ENCODE results near the gene SPINK4.

SPINK4 gene

DNA sequence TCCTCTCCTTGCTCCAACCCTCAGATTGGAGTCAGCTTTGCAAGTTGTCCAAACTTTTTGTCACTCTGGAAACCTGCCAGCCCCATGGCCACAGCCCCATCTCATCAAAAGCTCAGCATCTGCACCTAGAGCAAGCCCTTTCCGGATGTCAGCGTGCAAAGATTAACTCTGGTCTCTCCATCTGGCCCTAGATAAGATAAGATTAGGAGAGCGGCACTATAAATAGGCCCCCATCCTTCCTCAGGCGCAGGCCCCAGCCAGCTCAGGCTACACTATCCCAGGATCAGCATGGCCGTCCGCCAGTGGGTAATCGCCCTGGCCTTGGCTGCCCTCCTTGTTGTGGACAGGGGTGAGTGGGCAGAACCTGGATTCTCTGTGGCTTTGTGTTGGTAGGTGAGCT, at the start of gene SPINK4:
Gene SPINK4, plus strand, starts transcription at position 247 of the 400 bp plus-strand sequence. Its CDS starts 42 bp downstream, at position 289.
- DNase-seq (ENCODE audit: low spot score) = no peak
- TF ChIP-seq, protein P1, sequence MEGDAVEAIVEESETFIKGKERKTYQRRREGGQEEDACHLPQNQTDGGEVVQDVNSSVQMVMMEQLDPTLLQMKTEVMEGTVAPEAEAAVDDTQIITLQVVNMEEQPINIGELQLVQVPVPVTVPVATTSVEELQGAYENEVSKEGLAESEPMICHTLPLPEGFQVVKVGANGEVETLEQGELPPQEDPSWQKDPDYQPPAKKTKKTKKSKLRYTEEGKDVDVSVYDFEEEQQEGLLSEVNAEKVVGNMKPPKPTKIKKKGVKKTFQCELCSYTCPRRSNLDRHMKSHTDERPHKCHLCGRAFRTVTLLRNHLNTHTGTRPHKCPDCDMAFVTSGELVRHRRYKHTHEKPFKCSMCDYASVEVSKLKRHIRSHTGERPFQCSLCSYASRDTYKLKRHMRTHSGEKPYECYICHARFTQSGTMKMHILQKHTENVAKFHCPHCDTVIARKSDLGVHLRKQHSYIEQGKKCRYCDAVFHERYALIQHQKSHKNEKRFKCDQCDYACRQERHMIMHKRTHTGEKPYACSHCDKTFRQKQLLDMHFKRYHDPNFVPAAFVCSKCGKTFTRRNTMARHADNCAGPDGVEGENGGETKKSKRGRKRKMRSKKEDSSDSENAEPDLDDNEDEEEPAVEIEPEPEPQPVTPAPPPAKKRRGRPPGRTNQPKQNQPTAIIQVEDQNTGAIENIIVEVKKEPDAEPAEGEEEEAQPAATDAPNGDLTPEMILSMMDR (IDR thresholded peaks at IDR 0.05; ENCODE audit: extremely low read depth, insufficient read depth, missing control alignments) = no peak
- in situ Hi-C loops (cut with MboI; ENCODE audit: low pct_unique_long_range_greater_than_20kb, low sequenced_read_pairs, unreplicated experiment) = no loop called here

DNA sequence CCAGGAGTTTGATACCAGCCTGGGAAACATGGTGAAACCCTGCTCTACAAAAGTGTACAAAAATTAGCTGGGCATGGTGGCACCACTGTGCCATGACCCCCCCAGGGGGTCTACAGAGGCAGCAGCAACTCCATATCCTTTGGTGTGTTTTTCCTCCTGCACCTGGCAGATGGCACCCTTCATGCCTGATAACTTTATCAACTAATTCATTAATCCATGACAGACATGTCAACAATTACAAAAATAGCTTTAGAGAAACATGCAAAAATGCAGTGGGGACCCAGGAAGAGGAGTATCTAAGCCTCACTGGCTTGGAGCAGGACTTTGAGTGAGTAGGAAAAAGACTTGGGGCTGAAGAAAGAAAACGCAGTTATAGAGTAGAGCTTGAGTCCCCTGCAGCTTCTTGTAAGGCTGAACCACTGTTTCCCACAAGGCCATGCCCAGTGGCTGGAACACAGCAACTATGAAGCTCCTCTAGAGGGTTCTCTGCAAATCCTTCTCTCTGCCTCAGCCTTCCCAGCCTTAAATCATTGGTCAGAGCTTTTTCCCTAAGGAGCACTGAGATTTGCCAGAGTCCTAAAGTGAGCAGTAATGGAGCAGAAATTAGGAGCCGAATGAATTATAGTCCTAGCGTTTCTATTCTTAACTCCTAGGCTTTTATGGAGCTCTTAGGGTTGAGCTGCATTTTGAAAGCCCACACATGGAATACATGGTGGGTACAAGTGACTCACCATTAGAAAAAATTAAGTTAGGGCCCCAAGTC, 47.3 kb upstream of the SPINK4 start:
- in situ Hi-C loops (cut with MboI; ENCODE audit: low pct_unique_long_range_greater_than_20kb, low sequenced_read_pairs, unreplicated experiment) = no loop called here
- TF ChIP-seq, protein P1 (IDR thresholded peaks at IDR 0.05; ENCODE audit: extremely low read depth, insufficient read depth, missing control alignments) = no peak
- no peak for DNase-seq (ENCODE audit: low spot score)

GRCh38 chr9:33193818-33194217, 46.1 kb upstream of the SPINK4 start:
- DNase-seq (ENCODE audit: low spot score) = no peak
- TF ChIP-seq, protein P1 (IDR thresholded peaks at IDR 0.05; ENCODE audit: extremely low read depth, insufficient read depth, missing control alignments) = no peak
- in situ Hi-C loops (cut with MboI; ENCODE audit: low pct_unique_long_range_greater_than_20kb, low sequenced_read_pairs, unreplicated experiment) = no loop called here

DNA sequence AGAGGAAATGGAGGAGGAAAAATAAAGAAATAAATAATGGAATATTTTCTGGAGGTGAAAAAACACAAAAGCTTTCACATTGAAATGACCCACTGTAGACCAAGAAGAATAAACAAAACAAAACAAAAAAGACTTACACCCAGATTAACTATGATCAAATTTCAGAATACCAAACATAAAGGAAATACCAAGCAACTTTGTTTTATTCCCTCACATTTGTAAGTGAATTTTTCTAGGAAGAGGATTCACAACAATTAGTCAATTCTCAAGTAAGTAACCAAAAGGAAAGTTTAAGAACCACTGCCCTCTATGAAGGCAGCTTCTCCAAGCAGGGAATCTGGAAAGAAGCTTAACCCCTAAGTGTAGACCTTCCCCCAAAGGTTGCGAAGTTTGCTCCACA, 43.2 kb upstream of the SPINK4 start:
- in situ Hi-C loops (cut with MboI; ENCODE audit: low pct_unique_long_range_greater_than_20kb, low sequenced_read_pairs, unreplicated experiment) = no loop called here
- DNase-seq (ENCODE audit: low spot score) = no peak
- TF ChIP-seq, protein P1 (IDR thresholded peaks at IDR 0.05; ENCODE audit: extremely low read depth, insufficient read depth, missing control alignments) = no peak

DNA sequence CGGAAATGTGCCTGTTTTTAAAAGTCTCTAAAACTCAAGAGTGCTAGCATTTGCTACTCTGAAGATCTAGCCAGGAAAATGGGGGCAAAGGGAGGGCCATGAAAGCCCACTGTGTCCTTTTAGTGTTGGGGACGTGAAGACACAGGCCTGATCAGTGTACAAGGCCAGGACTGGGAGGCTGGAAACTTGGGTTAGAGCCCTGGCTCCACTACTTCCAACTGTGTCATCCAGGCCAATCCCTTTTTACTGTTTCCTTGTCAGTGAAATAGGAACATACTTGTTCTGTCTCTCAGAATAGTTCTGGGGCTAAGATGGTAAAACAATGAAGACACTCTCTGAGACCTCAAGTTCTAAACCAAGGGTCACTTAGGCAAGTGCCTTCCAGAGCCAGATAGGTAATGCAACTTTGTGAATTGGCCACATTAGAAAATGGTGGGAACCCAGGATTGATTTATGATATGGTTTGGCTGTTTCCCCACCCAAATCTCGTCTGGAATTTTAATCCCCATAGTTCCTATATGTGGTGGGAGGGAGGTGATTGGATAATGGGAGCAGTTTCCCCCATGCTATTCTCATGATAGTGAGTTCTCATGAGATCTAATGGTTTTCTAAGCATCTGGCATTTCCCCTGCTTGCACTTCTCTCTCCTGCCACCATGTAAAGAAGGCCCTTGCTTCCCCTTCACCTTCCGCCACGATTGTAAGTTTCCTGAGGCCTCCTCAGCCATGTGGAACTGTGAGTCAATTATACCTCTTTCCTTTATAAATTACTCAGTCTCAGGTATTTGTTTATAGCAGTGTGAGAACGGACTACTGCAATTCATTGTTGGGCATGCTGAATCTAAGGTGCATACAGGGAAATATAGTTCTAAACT, 42.5 kb upstream of the SPINK4 start:
- in situ Hi-C loops (cut with MboI; ENCODE audit: low pct_unique_long_range_greater_than_20kb, low sequenced_read_pairs, unreplicated experiment) = no loop called here
- TF ChIP-seq, protein P1 (IDR thresholded peaks at IDR 0.05; ENCODE audit: extremely low read depth, insufficient read depth, missing control alignments) = no peak
- no peak for DNase-seq (ENCODE audit: low spot score)

DNA sequence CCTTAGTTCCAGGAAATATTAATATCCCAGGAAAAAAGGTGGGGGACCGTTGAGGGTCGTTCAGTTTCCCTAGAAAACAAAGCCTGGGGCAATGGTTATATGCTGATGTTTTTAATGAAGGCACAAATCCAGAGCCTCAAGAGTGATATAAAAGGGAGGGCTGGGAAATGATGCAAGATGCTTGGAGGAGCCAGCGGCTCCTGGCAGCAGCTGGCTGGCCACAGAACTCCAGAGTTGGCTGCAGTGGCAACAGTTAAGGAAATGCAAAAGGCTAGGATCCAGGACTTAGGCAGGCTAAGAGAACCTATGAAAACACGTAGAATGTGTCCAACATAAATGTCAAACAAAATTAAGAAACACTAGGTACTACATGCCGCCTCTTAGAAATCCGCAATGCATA, 41.8 kb upstream of the SPINK4 start:
- TF ChIP-seq, protein P1 (IDR thresholded peaks at IDR 0.05; ENCODE audit: extremely low read depth, insufficient read depth, missing control alignments) = no peak
- in situ Hi-C loops (cut with MboI; ENCODE audit: low pct_unique_long_range_greater_than_20kb, low sequenced_read_pairs, unreplicated experiment) = no loop called here
- no peak for DNase-seq (ENCODE audit: low spot score)

Measured in GM13977 (cell line).